GM19452 (cell line): Measurements from ENCODE around the gene SERTM1.

Experiments used
- ATAC-seq: cut with Tn5 transposase; IDR thresholded peaks from one replicate; pipeline ENCODE4 v1.9.1; 2021; ENCODE audit not compliant: unreplicated experiment

Gene SERTM1

GRCh38 chr13:36710396-36710795, 36.6 kb downstream of the SERTM1 start:
- no peak for ATAC-seq

GRCh38 chr13:36712290-36712689, 38.5 kb downstream of the SERTM1 start:
- ATAC-seq: no peak

GRCh38 chr13:36712770-36713169, 39.0 kb downstream of the SERTM1 start:
- ATAC-seq: no peak

GRCh38 chr13:36713887-36714286, 40.1 kb downstream of the SERTM1 start:
- ATAC-seq: no peak

- no peak for ATAC-seq
These were observed 42.0 kb downstream of the SERTM1 start for GRCh38 chr13:36715841-36716240.

- ATAC-seq: no peak
These were observed 43.2 kb downstream of the SERTM1 start for GRCh38 chr13:36717017-36717416.

- ATAC-seq: no peak
These were observed 44.2 kb downstream of the SERTM1 start for GRCh38 chr13:36717966-36718545.

GRCh38 chr13:36718686-36719085, 44.9 kb downstream of the SERTM1 start:
- ATAC-seq: no peak

GRCh38 chr13:36724141-36724540, 50.3 kb downstream of the SERTM1 start:
- no peak for ATAC-seq

GRCh38 chr13:36725936-36726335, 52.1 kb downstream of the SERTM1 start:
- no peak for ATAC-seq

- no peak for ATAC-seq
These were observed 54.2 kb downstream of the SERTM1 start for GRCh38 chr13:36728006-36728405.

GRCh38 chr13:36736119-36736726, 62.4 kb downstream of the SERTM1 start:
- no peak for ATAC-seq

- no peak for ATAC-seq
These were observed 63.8 kb downstream of the SERTM1 start for GRCh38 chr13:36737524-36738083.

GRCh38 chr13:36745436-36745835, 71.6 kb downstream of the SERTM1 start:
- ATAC-seq: no peak

GRCh38 chr13:36746051-36746450, 72.2 kb downstream of the SERTM1 start:
- ATAC-seq: no peak
